Ureter (tissue), 1 donor: ENCODE results near the gene KIAA0232. TPM values are rescaled to one million over a fixed set of nuclear protein-coding genes. Genes with fewer than 3 reads are reported as not detected.

Experiments
- DNase-seq: peaks from one replicate; pipeline ENCODE4 v3.0.0-alpha.2; 2020; ENCODE audit warnings: low spot score
- total RNA-seq: library from RNA; stranded (reverse); gene quantifications from one replicate; pipeline ENCODE4 v1.2.4, GENCODE V29; 2023
- donor health status: DM: yes; HTN: yes; CAD: no.

KIAA0232 gene
- total RNA-seq, 1 donor from 2014 or later, result 40.4 TPM

DNA sequence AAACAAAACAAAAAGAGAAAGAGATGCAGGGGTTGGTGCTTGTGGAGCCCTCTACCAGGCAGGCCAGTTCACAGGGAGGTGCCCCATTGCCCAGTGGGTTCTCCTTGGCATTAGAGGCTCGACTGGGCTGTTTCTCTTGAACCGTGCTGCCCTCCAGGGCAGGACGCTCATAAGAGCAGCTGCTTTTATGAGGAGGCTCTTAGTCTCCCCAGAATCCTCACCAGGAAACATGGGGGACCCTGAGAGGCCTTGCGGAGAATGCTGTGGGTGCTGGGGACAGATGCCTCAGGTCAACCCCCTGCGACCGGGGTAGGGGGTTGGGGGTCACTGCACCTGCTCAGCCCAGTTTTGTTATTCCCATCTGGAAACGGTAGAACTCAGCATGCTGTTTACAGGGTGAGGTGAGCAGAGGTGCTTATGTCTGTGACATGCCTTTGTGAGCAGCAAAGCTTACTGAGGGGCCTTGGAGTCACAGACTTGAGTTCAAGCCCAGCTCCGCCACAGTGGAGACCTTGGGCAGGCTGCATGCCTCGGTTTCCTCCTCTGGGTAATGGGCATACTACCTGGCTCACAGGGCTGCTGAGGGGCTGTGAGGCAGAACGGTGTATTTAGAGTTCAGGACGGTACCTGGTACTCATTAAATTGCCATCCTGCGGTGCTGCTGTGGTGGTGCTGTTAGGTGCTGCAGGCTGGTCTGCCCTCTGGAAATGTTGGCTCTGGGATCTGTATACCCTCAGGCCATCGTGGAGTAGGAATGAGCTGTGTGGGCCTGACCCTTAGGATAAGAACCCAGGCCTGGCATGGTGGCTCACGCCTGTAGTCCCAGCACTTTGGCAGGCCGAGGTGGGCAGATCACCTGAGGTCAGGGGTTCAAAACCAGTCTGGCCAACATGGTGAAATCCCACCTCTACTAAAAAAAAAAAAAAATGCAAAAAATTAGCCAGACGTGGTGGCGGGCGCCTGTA, 132.8 kb downstream of the KIAA0232 start:
- no peak for DNase-seq

DNA sequence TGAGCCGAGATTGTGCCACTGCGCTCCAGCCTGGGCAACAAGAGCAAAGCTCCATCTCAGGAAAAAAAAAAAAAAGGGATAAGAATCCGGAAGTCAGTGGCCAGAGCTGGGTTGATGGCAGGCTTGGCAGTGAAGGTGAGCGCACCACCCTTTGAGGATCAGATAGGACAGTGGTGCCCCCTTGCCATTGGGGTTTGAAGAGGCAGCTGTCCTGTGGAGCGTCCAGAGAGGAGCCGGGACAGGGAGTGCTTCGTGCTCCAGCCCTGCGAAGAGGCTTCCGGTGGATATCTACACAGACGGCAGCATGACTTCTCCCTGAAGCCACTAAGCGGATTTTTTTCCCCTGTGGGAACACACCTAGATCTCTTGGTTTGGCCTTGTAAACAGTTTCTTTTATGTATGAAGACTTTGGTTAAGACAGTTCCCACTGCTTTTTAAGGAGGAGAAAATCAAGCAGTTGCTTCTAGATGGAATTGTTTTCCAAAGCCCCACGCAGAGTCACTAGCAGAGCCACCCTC, 133.6 kb downstream of the KIAA0232 start:
- no peak for DNase-seq

GRCh38 chr4:6916587-6917460, 134.3 kb downstream of the KIAA0232 start:
- peak; percentile 73 for DNase-seq

- DNase-seq, result peak; percentile 87
Observed at GRCh38 chr4:6917461-6918271, 135.1 kb downstream of the KIAA0232 start.

DNA sequence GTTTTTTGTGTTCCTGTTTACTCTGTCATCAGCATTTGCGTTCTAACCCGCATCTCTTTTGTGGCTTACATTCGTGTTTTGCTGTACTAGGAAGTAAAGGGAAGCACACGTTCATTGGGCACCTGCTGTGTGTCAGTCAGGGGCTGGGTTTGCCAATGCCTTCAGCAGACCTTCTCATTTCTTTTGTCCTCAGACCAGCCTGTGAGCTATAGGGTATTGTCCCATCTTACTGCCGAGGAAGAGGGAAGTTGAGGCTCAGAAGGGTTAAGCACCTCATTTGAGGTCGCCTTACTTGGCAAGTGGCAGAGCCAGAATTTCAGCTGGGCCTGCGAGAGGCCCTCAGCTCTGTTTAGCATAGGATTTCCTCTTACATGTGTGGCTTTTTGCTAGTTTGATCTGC, 135.8 kb downstream of the KIAA0232 start:
- DNase-seq, result no peak

DNA sequence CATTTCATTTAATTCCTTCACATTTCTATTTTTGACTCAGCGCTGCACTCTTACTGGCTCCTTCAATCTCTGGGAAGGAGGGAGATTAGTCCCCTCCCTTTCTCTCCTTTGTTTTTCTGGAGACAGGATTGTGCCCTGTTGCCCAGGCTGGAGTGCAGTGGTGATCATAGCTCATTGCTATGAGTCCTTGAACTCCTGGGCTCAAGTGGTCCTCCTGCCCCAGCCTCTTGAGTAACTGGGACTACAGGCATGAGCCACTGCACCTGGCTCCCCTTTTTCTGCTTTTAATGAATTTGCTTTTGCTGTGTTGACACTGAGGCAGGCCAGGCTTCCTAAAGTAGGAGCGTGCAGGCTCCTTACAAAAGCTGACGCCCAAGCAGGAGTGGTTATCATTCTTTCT, 137.6 kb downstream of the KIAA0232 start:
- no peak for DNase-seq

GRCh38 chr4:6923507-6923906, 141.0 kb downstream of the KIAA0232 start:
- DNase-seq, result no peak

- DNase-seq, result no peak
Observed at GRCh38 chr4:6924361-6924779, 141.8 kb downstream of the KIAA0232 start.

- DNase-seq, result no peak
Observed at GRCh38 chr4:6925357-6925836, 142.9 kb downstream of the KIAA0232 start.

GRCh38 chr4:6926081-6926480, 143.6 kb downstream of the KIAA0232 start:
- no peak for DNase-seq

GRCh38 chr4:6926681-6927478, 144.4 kb downstream of the KIAA0232 start:
- DNase-seq, result no peak

DNA sequence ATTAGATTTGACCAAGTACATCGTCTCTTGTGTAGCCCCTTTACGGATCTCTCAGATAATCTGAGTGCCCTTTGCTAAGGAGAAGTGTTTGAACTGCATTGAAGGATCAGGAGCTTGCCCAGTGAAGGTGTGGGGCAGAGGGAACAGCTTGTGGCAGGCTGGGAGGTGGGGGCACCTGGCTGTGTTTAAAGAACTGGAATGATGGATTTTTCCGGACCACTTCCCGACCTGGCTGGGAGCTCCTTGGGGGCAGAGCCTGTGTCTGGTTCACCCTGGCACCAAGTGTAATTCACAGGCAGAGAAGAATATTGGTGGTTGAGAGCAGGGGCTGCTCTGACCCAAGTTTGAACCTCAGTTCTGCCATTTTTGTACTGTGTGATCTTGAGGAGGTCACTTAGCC, 145.6 kb downstream of the KIAA0232 start:
- DNase-seq, result no peak

GRCh38 chr4:6929339-6929811, 146.8 kb downstream of the KIAA0232 start:
- no peak for DNase-seq

GRCh38 chr4:6929812-6930464, 147.4 kb downstream of the KIAA0232 start:
- no peak for DNase-seq

DNA sequence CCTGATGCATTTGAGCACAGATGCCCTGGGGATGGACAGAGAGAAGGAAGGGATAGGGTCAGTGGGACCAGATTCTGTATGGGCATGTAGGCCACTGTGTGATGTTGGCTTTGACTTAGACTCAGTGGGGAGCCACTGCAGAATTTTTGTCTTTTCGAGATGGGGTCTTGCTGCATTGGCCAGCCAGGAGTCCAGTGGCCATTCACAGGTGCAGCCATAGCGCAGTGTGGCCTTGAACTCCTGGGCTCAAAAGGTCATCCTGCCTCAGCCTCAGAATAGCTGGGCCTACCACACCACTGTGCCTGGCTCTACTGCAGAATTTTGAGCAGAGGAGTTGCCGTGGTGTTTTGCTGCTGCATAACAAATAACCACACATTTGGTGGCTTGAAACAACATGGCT, 149.9 kb downstream of the KIAA0232 start:
- DNase-seq, result no peak

- no peak for DNase-seq
Observed at GRCh38 chr4:6932918-6933317, 150.4 kb downstream of the KIAA0232 start.
